ENCODE measurements around the gene PLXNA4.

The PLXNA4 gene

DNA sequence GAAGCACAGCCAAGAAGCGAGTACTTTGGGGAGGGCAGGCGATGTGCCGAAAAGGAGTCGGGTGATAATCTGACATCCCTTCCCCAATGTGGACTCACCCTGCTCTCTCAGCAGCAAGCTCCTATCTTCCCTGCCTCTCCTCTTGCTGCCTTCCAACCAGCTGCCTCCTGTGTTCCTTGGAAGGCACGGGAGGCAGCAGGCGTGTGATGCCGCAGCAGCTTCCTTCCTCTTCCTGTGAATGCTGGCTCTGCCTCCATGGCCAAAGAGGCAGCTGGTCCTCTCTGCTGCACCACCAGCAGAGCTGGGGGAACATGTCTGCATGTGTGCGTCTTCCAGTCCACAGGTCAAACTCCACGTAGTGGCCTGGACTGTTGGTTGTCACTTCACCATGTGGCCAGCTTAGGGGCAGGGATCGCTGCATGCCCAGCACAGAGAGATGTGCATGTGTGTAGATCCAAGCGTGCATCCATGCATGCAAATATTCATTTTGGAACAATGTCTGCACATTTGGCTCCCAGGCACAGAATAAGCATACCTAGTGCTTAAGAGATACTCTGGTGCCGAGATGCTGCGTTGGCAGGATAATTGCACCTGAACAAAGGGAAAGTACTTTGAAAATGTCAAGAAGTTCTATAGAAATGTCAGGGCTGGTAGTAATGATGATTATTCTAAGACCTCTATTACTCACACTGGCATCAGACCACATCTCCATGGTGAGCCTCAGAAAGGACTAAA lies 499.8 kb downstream of the PLXNA4 start:
- DNase-seq = no peak

DNA sequence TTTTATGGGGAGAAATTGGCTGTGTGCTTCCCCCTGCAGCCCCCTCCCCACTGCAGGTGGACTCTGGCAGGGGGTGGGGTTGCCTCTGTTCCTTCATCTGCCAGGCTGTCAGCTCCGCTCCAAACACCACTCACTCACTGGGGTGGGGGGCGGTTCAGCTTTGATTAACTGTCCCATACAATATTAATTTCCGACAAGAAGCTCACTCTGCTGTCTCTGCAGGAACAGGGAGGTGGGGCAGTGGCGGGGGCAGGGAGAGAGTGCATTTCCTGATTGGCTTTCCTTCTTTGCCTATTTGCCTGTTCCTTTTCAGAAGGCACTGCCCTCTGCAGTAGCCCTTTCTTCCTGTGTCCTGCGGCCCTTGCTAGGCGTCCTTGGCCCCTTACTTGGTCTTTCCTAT lies 500.8 kb downstream of the PLXNA4 start:
- DNase-seq = peak; percentile 45

DNA sequence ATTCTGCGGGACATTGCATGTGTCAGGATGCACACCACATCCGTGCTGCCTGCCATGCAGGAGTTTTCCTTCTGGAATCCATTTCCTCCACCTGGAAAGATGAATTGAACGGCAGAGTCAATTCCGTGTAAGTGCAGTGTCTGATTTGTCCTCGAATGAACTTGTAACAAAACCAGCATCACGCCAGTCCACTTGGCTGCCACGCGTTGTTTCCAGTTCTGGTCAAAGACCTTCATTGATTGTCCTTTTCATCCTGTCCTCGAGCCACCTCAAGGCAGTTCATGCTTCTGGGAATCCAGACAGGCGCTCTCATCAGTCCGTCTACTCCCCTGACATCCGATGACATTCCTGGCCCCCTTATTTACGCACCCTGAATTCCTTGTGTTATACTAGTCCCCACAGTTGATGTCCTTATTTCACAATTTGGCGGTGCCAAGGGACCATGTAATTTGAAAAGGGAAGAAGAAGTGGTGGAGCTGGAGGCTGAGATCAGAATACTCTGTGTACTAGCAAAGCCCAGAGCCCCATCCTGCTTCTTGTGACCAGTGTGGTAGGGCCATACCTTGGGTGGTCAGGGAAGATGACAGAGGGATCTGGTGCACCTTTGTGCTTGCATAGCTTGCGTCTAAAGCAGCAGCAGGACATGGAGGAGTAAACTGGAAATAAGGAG lies 502.2 kb downstream of the PLXNA4 start:
- peak; percentile 36 for DNase-seq
